HG03565 (cell line): ENCODE data around the gene DICER1.

Source experiments
- ATAC-seq: cut with Tn5 transposase; IDR thresholded peaks from one replicate; pipeline ENCODE4 v1.9.1; 2021; ENCODE audit warnings: mild to moderate bottlenecking, moderate library complexity; ENCODE audit not compliant: unreplicated experiment

DICER1 gene

DNA sequence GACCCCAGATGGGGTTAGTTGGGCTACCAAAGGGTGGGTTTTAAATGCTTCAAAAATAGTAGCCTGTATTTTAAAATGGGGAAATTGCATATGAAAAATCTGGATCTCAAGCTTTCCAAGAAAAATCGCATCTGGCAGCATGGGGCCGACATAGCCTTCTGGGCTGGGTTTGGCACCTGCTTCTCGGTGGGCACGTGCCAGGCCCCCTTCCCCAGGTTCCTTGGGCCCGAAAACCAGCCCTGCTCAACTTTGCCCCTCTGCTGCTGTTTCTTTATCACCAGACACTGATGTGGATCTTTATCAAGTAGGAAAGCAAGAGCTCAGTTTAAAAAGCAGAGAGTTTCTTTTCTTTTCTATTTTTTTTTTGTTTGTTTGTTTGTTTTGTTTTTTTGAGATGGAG is 95.1 kb downstream of the DICER1 start:
- no peak for ATAC-seq

DNA sequence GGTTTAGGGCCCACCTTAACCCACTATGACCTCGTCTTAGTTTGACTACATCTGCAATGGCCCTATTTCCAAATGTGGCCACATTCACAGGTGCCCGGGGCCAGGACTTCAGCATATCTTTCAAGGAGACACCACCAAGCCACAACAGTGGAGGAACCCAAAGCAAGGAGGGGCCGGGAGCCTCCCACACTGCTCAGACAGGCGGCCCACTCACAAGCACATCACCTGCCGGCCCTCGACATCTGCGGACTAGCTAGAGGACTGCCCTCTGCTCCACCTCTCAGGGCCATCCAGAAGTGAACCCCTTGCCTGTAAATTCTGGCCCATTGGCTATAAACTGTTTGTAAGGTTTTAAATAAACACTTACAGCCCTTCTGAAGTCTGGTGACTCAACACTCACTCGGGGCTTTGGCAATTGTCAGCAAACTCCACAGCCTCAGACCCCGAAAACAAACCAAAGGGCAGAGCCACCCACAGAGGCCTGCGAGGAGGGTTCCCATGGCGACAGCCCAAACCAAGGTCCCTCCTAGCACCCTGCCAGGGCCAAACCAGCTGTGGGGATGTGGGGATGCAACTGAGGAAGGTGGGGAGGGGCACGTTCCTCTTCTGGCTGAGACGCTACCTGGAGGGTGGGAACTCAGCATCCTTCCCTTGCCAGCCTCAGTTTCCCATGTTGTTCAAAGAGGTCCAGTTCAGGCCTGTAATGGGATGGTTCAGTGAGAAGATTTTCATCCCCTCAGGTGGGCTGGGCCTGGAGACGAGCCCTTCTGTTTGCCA is 95.8 kb downstream of the DICER1 start:
- no peak for ATAC-seq

DNA sequence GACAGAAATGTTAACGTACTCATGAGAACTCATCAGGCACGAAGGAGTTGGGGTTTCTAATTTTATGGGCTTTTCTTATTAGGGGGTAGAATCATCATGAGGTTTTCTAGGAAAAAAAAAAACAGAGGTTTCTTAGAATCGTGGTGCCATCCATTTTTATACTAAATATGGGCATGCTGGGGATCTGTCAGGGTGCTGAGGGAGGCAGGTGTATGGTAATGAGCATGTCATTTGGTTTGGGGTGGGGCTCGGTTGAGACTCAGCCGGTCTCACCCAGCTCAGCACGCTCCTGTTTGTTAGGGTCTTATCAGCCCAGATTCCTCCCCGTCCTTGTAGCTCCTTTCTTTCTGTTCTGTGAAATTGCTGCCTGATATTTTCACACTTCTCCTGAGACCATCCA is 98.2 kb downstream of the DICER1 start:
- no peak for ATAC-seq

DNA sequence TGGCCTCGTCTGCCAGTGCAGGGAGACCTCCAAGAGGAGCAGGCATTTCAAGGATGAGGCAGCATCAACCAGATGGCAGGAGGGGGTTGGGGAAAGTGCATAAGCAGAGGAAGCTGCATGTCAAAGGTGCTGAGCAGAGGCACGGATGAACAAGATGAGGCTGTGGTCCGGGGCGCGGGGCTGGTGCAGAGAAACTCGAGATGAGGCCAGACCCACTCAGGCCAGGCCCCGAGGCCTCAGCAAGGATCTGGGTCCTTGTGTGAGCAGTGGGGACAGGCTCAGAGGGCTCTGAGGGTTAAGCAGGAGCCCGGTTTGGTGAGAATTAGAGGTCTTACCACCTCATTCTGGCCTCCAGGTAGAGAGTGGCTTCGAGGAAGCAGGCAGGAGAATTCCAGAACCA is 98.8 kb downstream of the DICER1 start:
- ATAC-seq, result no peak

DNA sequence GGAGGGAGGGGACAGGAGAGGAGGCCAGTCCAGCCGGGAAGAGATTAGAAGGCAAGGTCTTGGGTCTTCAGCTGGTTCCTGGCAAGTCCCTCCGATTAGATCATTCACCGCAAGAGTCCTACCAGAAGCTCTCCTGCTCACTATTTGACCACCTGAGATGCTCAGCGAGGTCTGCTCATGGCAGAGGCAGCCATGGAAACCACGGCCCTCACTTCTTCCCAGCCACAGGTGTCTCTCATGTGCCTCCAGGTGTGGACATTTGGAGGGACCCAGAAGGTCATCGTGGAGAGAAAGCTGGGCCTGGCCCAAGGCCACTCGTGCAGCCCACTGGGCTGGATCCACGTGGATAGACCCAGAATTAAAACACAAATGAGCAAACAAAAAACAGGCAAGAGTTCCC is 99.5 kb downstream of the DICER1 start:
- ATAC-seq, result no peak

DNA sequence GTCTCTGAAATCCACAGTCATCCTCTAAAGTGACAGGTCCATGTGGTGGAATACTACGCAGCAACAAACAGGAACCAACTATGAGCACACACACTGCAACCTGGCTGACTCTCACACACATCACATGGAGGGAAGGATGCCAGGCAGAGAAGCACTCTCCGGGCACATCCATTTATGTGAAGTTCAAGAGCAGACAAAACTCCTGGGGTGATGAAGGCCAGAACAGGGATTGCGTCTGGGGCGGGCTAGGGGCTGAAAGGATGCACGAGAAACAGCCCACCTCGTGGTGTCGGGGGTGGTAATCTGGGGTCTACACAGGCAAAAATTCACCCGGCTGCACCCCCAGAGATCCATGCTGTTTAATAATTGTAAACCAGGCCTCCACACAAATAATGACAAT is 100.2 kb downstream of the DICER1 start:
- ATAC-seq, result no peak

DNA sequence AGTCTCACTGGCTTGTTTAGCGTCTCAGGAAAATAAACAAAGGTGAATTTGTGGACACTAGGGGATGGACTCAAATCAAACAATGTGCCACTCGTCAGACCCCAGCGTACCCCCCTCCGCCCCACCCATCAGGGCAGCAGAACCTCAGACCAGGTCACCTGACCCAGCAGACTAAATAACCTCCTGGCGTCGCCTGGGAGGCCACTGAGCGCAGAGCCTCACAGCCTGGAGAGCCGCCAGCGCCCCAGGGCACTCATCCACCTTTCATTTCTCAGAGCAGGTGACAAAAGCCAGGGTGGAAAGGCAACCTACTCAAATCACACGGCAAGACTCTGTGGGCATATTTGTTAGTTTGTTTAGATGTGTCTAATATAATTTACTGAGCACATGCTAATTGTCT is 100.9 kb downstream of the DICER1 start:
- no peak for ATAC-seq

DNA sequence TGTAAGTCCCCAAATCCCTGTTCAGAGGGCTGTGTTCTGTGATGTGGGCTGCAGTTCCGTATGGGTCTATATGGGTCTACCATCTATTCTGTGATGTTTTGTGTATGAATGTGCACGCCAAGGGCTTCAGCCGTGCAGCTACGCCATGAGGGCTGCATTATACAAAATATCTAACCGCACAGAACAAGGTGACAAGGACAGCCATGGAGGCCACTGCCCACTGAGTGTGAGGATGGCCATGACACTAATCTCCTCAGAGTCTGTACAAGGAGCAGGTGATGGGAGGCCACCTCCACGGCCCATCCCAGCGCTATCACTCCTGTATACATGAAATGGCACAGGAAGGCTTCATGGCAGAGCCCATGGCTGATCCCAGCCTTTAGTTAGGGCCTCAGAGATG is 102.0 kb downstream of the DICER1 start:
- ATAC-seq, result no peak

DNA sequence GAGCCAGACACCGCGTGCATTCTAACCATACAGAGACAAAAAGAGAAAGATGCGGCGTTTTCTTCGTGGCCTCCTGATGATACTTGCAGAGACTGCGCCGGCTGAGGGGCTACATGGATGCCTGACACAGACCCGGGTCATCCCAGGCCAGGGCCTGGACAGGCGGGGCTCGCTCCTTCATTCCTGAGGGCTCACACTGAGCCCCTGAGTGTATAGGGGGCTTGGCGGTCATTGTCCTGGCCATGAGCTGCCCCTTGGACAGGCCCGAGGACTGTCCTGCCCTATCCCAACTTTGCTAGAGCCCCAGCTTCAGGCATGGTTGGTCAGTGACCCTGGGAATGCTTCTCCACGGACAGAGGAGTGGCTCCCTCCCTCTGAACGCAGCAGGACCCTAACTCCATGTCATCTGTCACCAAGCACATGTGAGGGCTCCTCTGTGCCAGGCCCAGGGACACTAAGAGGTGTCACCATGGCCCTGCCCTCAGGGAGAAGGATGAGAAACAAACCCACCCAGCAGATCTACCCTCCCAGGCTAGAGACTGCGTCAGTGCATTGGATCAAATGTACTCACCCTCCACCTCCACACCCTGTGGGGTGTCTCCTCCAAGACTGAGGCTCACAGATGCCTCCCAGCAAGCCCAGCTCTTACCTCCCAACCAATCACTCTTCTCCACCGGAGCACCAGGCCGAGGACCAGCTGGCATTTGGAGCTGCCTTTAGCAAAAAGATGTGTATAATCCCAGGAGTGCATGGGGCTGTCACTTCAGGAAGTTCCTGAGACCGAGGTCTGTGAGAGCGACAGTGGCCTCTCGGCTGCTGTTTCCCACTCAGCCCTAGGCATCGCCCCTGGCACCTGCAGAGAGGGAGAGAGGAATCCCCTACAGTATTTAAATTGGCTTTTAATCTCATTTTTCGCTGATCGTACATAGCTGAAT is 102.7 kb downstream of the DICER1 start:
- ATAC-seq, result no peak

DNA sequence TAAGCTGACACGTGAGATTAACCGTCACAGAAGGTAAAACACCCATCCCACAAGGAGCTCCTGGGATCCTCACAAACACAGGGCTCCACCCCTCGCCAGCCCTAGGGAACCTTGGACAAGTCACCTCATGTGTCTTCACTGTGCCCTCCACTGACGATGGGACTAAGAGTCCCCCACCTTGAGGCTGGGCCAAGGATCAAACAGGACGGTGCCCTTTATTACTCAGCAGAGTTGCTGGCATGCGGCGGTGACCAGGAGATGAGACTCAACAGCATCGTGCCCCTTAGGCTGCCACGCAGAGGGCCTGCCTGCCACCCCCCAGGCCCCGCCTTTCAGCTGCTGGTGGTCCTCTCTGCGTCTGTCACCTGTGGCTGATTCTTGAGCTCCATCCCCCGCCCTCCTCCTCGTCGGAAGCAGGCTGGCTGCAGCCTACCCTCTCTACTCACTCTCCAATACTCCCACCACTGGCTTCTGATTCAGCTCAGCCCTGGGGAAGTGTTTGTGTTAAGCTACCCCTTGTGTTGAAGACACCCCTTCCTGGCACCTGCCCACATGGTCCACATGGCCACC is 105.2 kb downstream of the DICER1 start:
- no peak for ATAC-seq

DNA sequence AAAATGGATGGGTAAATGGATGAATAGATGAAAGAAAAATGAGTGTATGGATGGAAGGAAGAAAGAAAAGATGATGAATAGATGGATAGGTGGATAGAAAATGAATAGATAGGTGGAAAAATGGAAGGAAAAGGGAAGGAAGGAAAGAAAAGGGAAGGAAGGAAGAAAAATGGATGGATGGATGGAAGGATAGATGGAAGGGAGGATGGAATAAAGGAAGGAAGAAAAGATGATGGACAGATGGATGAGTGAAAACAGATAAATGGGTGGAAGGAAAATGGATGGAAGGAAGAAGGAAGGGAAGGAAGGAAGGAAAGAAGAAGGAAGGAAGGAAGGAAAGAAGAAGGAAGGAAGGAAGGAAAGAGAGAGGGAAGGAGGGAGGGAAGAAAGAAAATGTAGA is 107.4 kb downstream of the DICER1 start:
- no peak for ATAC-seq

DNA sequence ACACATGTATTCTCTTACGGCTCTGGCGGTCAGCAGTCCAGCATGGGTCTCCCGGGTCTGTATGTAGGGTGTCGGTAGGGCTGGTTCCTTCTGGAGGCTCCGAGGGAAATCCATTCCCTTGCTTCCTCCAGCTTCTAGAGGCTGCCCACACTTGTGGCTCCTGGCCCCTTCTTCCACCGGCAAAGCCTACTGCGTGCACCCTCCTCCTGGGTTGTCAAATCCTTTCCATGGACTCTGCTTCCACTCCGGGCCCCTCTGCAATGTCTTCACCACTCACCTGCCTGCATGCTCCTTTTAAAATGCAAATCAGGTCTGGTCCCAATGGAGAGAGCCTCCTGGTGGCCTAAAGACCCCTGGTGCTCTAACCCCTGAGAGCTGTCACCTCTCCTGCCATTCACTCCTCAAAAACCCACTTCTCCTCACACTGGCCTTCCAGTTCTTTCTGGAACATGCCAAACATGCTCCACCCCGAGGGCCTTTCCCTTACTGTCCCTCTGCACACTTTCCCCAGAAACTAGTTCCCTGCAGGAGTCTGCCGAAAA is 108.5 kb downstream of the DICER1 start:
- no peak for ATAC-seq

DNA sequence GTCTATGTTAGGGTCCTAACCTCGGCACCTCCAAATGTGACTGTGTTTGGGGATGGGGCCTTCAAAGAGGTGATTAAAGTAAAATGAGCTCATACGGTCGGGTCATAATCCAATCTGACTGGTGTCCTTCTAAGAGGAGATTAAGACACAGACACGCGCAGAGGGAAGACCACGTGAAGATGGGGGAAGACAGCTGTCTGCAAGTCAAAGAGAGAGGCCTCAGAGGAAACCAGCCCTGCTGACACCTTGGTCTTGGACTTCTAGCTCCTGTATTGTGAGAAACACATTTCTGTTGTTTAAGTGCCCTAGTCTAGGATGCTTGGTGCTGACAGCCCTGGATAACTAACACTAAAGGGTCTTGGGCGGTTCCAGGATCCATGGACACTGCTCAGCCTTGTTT is 109.6 kb downstream of the DICER1 start:
- no peak for ATAC-seq

DNA sequence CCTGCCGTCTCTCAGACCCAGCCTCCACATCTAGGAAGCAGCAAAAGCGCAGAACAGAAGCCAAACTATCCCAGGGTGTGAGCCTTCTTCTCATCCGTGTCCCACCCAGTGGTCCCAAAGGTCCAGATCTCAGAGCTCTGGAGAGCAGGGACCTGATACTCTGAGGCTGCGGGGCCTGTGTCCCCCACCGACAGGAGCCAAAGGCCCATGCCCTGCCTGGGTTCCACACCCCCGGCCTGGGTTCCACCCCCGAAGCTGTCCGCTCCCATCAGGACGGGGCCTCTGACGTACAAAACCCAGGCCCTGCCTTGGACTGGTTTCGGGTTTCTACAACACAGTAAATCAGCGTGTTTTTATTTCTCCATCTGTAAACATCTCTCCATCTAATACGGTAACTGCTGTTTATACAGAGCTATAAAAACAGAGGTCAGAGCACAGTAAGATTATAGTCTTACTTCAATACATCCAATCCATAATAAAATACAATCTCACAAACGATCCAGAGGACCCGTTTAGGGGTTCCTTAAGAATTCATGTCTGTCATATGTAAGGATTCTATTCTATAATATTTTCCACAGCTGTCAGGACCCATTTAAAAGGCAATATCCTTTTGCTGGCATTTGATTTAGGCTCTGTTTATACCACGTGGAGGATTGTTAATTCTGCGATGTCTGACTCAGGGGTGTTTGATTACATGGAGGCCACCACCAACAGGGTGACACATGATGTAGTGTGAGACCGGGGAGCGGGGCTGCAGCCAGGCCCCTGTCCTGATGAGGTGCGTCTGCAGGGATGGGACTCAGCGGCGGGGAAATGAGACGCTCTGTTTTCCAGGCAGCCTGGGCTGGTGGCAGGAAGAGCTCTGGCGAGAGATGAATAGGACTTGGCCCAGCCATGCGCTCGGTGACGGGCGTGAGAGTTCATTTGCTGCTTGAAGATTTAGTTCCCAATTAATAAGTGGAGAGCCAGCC is 110.3 kb downstream of the DICER1 start:
- ATAC-seq, result no peak

DNA sequence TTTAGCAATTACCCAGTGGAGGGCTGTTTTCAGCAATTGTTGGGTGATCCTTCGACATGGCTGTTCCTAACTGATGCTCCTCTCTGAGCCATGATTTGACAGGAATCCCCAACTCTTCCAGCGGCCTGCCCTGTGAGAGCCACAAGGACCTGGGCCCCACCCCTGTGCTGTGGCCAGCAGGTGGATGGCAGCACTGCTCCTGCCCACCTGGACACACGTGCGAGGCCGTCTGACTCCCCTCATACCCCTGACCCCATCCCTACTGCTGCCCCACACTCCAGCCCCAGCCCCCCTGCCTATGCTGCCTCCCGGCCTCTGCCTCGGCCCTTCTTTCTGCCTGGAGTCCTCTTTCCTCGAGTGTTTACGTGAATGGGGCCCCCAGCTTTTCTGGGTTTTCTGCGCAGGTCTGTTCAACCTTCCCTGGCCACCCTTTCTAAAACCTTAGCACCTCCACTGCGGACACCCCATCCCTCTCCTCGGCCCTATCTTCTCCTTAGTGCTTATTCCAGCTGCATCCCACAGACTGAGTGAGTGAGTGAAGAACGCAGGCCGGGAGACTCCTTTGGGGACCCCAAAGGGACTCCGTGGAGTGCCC is 111.4 kb downstream of the DICER1 start:
- no peak for ATAC-seq

DNA sequence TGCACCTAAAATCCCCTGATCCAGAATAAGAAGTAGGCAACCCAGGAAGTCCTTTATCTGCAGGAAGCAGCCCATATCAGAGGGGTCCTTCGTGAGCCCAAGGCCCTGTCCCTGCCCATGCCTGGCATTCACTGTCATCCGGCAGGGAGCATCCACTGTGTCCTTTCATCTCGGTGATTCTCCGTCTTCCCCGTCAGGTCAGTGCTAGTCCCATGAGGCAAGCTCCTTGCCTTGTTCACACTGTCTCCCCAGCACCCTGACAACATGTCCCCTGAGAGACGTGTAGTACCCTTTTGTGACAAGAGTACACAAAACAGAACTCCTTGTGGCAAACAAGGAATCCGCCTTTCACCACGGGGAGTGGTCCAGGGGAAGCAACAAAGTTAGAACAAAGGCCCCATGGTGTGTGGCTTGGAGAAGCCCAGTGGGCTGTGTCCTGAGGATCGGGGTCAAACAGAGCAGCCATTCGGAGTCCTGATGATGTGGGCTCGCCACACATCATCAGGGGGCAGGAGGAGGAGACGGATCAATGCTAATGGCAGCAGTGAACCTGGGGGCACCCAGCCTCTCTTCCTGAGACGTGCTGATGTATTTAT is 112.1 kb downstream of the DICER1 start:
- no peak for ATAC-seq

DNA sequence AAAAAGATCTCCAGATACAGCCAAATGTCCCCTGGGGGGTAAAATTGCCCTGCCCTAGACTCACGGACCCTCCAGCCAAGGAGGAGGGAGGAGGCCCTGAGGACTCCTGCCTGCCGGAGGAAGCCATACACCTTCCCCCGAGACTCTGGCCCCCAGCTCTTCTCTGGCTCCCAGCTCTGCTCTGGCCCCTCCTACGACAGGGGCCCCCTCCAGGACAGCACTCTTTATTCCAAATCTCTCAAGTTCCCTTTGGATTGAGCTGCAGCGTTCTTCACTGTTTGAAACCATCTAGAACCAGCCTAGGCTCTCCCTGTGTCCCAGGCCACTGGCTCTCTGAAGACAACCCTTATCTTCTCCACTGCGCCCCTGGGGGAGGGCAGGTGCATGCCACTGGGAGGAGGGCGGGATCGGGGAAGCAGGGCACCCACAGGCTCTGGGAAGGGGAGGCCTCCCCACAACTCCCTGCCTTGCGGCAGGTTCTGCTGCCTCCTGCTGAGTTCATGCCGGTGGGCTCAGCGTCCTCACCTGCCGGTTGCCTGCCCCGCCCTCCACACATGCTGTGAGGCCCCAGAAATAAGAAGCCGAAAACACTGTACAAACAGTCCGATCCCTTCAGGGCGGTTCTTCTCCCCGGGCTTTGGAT is 112.7 kb downstream of the DICER1 start:
- no peak for ATAC-seq

DNA sequence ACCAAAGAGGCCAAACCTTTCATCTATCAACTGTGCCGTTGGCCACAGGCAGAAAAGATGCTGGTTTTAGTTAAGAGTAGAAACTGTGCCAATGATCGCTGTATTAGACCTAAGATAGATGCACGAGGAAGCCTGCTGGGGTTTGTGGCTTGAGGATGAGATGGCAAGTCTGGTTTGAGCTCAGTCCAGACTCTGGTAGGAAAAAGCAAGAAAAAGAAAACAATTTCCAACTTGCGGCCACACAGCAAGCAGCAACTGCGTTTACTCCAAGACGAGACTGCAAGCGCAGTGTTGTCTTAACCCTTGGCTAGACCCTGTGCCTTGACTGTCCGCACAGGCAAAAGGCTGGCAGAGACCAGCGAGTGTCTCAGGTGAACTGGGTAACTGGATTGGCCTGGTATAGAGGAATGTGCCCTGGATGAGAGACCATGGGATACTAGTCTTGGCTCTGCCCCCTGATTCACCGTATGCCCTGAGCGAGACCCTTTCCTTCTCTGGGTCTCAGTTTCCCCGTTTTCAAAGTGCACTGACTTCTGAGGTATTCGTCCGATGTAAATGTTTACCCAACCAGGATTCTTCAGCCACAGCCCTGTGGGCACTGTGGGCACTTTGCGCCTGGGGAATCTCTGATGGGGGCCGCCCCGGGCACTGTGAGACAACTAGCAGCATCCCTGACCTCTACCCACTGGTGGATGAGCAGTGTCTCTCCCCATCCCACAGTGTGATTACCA is 113.4 kb downstream of the DICER1 start:
- ATAC-seq, result no peak
